VCaP (cell line): ENCODE measurements around the gene SSH3.

Source experiments
- H3K27ac ChIP-seq: fragments of 450-650 bp; 2 replicates; pipeline ENCODE4 v1.5.1; 2017
- TF ChIP-seq, protein P1 (sequence below): fragments of 450-650 bp; conservative IDR thresholded peaks from 2 replicates; pipeline ENCODE4 v1.5.1; 2017; ENCODE audit warnings: mild to moderate bottlenecking, moderate library complexity

The SSH3 gene

DNA sequence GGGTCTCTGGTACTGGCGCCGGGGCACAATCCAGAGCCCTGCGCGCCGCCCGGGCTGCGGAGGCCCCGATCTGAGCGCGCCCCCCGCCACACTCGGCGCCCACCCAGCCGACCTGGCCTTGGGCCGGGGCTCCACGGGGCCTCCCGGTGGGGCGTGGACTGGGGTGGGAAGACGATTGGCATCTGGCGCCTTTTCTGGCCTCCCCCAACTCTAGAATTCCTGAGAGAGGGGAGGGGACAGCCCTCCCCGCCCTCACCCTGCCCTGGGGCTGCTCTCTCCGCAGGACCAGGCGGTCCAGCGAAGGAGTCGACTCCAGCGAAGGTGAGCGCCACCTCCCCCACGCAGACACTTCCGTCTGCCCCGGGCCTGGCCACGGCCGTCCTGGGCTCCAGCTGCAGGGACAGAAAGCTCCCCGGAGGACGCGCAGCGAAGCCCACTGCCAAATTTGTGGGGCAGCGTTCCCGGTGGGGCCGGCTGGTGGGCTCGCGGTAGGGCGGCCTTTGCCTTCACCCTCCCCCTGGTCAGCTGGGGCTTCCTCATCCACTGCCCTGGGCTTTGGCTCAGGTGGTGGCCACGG, 593 bp downstream of the SSH3 start:
- peak overlapping the region; percentile 96 for H3K27ac ChIP-seq

DNA sequence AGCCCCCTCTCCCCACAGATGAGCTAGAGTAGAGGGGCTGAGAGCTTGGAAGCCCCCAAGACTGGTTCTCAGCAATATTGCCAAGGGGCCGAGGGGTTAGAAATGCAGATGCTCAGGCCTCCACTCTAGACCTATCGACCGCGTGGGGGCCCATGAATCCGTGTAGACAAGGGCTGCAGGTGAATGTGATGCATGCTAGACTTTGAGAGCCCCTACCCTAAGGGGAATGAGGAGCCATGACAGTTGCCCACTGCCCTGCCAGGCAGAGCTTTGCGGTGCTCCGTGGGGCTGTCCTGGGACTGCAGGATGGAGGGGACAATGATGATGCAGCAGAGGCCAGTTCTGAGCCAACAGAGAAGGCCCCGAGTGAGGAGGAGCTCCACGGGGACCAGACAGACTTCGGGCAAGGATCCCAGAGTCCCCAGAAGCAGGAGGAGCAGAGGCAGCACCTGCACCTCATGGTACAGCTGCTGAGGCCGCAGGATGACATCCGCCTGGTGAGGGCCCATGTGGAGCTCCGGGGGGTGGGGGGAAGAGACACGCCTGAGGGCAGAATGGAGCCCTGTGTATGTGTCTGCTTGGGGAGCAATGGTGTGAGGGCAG, 1.3 kb downstream of the SSH3 start:
- H3K27ac ChIP-seq: peak overlapping the region; percentile 96
- TF ChIP-seq, protein P1, sequence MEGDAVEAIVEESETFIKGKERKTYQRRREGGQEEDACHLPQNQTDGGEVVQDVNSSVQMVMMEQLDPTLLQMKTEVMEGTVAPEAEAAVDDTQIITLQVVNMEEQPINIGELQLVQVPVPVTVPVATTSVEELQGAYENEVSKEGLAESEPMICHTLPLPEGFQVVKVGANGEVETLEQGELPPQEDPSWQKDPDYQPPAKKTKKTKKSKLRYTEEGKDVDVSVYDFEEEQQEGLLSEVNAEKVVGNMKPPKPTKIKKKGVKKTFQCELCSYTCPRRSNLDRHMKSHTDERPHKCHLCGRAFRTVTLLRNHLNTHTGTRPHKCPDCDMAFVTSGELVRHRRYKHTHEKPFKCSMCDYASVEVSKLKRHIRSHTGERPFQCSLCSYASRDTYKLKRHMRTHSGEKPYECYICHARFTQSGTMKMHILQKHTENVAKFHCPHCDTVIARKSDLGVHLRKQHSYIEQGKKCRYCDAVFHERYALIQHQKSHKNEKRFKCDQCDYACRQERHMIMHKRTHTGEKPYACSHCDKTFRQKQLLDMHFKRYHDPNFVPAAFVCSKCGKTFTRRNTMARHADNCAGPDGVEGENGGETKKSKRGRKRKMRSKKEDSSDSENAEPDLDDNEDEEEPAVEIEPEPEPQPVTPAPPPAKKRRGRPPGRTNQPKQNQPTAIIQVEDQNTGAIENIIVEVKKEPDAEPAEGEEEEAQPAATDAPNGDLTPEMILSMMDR: no peak

More for the DNA sequence above, 593 bp downstream of the SSH3 start:
- TF ChIP-seq, protein P1: no peak

DNA sequence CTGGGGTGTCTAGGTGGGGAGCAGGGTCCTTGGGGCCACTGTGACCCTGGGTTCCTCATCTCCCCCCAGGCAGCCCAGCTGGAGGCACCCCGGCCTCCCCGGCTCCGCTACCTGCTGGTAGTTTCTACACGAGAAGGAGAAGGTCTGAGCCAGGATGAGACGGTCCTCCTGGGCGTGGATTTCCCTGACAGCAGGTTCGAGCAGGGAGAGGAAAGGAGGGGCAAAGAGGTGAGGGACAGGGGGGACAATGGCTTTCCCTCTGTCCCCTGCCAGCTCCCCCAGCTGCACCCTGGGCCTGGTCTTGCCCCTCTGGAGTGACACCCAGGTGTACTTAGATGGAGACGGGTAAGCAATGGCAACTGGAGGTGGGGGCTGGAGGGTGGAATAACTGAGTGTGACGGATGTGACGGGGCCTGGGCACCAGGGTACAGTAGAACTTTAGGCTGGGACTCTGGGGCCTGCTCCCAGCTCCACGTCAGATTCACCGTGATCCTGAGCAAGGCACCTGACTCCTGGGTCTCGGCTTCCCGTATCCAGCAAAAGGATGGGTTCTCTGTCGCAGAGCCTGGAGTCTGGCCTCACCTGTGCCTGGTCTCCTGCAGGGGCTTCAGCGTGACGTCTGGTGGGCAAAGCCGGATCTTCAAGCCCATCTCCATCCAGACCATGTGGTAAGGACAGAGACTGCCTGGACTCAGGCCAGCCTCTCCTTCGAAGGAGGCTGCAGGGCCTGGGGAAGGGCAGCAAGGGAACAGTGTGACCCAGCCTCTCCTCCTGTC, 3.6 kb downstream of the SSH3 start:
- H3K27ac ChIP-seq: peak overlapping the region; percentile 15; the same call in 1 of the 2 replicates
- TF ChIP-seq, protein P1: no peak

DNA sequence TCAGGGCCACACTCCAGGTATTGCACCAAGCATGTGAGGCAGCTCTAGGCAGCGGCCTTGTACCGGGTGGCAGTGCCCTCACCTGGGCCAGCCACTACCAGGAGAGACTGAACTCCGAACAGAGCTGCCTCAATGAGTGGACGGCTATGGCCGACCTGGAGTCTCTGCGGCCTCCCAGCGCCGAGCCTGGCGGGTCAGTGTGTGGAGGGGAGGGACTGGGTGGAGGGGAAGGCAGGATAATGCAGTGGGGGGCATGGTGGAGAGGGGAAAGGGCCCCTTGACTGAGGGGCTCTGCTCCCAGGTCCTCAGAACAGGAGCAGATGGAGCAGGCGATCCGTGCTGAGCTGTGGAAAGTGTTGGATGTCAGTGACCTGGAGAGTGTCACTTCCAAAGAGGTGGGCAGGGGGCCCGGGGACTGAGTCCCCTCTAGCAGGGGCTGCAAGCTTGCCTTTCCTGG, 4.2 kb downstream of the SSH3 start:
- TF ChIP-seq, protein P1: no peak
- peak overlapping the region; percentile 15; the same call in 1 of the 2 replicates for H3K27ac ChIP-seq

DNA sequence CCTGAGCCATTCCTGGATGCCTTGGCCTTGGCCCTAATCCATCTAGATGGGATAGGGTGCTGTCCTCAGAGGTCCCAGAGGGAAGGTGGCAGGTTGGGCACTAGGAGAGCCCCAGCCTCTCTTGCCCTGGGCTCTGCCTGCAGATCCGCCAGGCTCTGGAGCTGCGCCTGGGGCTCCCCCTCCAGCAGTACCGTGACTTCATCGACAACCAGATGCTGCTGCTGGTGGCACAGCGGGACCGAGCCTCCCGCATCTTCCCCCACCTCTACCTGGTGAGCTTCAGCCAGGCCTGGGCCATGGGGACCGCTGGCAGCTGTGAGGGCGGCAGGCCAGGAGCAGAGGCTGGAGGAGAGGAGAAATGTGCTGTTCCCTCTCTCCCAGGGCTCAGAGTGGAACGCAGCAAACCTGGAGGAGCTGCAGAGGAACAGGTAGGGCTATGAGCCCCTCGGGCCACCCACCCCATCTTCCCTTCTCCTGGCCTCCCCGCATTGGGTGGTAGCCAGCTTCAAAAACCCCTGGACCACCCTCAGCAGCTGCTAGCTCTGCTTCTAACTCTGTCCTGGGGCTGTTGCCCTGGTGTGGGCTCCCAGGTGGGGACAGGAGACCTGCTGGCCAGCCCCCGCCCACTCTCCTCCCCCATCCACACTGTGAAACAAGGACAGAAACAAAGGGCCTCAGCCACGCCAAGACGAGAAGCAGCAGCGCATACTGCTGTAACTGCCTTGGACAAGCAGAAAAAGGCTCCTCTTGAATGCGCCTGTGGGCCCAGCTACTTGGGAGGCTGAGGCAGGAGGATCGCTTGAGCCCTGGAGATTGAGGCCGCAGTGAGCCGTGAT, 4.9 kb downstream of the SSH3 start:
- H3K27ac ChIP-seq: peak overlapping the region; percentile 90; the same call in 1 of the 2 replicates
- TF ChIP-seq, protein P1: no peak

DNA sequence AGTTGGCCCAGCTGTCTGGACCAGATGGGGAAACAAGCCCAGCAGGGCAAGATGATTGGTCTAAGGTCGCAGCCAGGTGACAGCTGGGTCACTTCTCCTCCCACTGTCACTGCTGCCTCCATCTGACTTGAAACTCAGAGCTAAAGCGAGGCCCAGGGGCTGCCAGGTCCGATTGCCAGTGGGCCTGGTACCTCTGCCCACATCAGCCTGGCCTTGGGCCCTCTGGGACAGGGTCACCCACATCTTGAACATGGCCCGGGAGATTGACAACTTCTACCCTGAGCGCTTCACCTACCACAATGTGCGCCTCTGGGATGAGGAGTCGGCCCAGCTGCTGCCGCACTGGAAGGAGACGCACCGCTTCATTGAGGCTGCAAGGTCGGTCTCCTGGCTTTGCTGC, 5.8 kb downstream of the SSH3 start:
- H3K27ac ChIP-seq: peak overlapping the region; percentile 90; the same call in 1 of the 2 replicates
- TF ChIP-seq, protein P1: no peak
